Astrocyte of the cerebellum (primary cell): ENCODE data around the gene CAMK1.

Source experiments
- DNase-seq: peaks from one replicate; pipeline ENCODE4 v3.0.0-alpha.2; 2011; ENCODE audit warnings: low read depth
- H3K4me3 ChIP-seq: 2 replicates; pipeline ENCODE4 v1.5.1; 2011; ENCODE audit warnings: mild to moderate bottlenecking, low read depth, low read length, moderate library complexity
- in situ Hi-C: cut with HindIII; loops from 2 replicates; pipeline ENCODE4 v1.10.0; 2017; ENCODE audit warnings: low sequenced_read_pairs
- TF ChIP-seq, protein P1 (sequence below): IDR thresholded peaks from 2 replicates; pipeline ENCODE4 v1.5.1; 2012; ENCODE audit warnings: low read length, low read depth, moderate library complexity, mild to moderate bottlenecking; ENCODE audit errors: missing control alignments

The CAMK1 gene

DNA sequence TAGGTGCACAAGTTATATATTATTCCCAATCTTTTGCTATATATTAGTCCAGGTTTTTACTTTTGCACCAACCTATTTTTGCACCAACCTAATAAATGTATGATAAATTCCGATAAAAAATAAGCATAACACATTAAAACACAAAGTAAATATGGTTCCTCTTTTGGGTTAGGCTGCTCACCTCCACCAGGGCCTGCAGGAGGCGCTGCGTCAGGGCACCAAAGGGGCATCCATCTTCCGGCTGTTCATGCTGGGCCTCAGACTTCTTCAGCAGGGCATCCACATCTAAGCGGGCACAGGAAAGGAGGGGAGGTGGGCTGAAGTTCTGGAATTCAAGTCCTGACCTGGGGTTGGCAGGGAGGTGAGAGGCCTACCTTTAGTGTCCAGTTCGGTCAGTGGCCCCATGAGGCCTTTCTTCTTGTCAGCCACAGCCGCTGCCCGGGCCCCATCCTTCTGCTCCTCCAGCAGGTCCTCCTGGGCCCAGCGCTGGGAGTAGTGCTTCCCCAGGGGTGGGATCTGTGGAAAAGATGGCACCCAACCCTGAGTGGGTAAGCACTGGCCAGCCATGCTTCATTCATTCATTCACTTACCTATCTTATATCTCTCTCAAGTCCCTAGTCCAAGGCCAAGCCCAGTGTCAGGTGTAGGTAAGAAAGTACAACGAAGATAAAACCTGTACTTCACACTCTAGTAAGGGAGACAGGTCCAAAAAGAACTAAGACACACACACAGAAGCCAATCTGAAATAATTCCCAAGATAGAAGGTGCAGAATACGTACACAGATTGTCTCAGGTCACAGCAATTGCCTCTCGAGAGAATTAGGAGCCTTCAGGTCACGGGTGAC is 17.3 kb upstream of the CAMK1 start:
- in situ Hi-C loops = no loop called here
- DNase-seq = no peak
- H3K4me3 ChIP-seq = no peak overlapping the region
- TF ChIP-seq, protein P1, sequence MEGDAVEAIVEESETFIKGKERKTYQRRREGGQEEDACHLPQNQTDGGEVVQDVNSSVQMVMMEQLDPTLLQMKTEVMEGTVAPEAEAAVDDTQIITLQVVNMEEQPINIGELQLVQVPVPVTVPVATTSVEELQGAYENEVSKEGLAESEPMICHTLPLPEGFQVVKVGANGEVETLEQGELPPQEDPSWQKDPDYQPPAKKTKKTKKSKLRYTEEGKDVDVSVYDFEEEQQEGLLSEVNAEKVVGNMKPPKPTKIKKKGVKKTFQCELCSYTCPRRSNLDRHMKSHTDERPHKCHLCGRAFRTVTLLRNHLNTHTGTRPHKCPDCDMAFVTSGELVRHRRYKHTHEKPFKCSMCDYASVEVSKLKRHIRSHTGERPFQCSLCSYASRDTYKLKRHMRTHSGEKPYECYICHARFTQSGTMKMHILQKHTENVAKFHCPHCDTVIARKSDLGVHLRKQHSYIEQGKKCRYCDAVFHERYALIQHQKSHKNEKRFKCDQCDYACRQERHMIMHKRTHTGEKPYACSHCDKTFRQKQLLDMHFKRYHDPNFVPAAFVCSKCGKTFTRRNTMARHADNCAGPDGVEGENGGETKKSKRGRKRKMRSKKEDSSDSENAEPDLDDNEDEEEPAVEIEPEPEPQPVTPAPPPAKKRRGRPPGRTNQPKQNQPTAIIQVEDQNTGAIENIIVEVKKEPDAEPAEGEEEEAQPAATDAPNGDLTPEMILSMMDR = peak; percentile 50

DNA sequence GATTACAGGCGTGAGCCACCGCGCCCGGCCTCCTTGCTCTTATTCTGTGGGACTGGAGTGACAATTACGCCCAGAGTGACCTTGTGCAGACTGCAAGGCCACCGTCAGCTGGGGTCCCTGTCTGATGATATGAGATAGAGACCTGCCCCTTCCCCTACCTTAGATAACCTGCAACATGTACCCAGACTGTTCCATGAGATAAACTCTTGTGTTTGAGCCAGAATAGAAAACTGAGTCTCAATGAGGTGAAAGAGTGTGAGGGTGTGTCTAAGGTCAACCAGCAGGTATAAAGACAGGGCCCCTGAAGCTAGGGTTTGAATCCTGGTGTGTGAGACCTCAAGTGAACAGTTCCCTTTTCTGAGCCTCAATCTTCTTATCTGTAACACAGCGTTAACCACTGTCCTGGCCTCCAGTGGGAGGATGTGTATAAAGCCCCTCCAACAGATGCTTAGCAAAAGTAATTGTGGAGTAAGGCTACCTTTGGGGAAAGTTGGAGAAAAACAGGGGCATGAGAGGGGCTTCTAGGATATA is 16.5 kb upstream of the CAMK1 start:
- DNase-seq = no peak
- in situ Hi-C loops = no loop called here
- H3K4me3 ChIP-seq = no peak overlapping the region
- TF ChIP-seq, protein P1 = no peak

DNA sequence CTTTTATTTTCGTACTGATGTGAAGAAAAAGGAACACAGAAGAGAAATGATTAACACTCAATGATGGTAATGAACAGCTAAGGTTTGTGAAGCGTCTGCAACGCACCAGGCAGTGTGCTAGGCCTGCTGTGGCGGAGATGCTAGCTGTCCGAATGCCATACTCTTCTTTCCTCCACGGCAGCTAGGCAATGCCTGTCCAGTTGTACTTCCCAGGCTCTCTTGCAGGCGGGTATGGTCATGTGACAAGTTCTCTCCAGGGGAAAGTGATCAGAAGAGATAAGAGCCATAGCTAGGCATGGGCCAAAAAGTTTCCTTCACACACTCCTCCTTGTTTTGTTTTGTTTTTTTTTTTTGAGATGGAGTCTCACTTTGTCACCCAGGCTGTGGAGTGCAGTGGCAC is 15.9 kb upstream of the CAMK1 start:
- DNase-seq = no peak
- in situ Hi-C loops = no loop called here
- TF ChIP-seq, protein P1 = no peak
- no peak overlapping the region for H3K4me3 ChIP-seq

DNA sequence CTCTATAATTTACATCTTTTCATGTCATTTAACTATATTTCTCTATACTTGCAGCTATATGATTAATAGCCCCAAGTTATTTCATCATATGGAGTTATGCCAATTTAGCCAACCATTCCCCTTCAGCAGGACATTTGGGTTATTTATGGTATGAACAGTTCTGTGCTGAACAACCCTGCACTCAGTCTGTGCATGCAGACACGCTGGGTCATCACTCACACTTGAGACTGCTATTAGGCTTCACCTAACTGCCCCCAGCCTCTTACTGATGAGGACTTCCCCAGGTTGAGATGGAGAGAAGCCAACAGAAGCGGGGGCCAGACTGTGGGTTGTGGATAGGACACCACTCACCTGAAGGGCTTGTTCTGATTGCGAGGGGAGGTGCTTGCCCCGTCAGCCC is 15.2 kb upstream of the CAMK1 start:
- no peak overlapping the region for H3K4me3 ChIP-seq
- no peak for DNase-seq
- TF ChIP-seq, protein P1 = no peak
- in situ Hi-C loops = no loop called here

DNA sequence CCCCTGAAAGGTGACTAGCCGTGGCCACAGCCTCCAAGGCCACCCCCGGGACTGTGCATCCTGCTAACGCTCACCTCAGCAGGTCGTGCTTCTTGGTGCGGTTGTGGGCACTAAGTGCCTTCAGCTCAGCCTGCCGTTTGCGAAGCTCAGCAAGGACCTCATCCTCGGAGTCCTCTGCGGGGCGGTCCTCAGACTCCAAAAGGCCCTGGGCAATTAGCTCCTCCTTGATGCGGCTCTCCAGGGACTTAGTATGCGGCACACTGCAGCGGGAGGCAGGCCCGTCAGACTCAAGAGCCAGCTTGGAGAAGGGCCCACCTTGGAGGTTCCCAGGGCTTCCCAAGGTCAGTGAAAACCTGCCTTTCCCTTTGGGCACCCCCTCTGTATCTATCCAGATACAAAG is 14.2 kb upstream of the CAMK1 start:
- no peak overlapping the region for H3K4me3 ChIP-seq
- DNase-seq = no peak
- TF ChIP-seq, protein P1 = no peak
- in situ Hi-C loops = no loop called here

DNA sequence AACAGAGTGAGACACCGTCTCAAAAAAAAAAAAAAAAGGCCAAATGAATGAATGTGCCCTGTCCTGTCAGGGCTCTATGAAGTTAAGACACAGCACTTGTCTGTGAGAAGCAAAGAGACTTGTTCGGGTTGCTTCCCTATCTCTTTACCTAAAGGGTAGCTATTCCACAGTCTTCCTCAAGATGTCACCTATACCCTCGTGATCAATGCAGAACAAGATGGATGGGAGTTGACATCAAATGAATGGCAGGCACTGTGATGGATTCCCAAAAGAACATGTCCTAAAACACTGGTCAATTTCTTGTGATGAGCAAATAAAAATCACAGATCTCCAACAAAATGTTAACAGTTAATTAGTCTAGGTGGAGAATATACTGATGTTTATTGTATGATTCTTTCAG is 13.0 kb upstream of the CAMK1 start:
- TF ChIP-seq, protein P1 = peak; percentile 12
- no peak overlapping the region for H3K4me3 ChIP-seq
- no peak for DNase-seq
- in situ Hi-C loops = no loop called here
